GM21390 (cell line): ENCODE results near the gene SLC16A12.
"Not testable (repeated sequence)": the region's sequence is repeated elsewhere in the genome, so short reads cannot be mapped to it uniquely, and the experiment has no call there.

Experiments
- ATAC-seq: cut with Tn5 transposase; IDR thresholded peaks from one replicate; pipeline ENCODE4 v1.9.1; 2021; ENCODE audit not compliant: unreplicated experiment

The SLC16A12 gene

GRCh38 chr10:89548673-89549072 is 13.3 kb upstream of the SLC16A12 start:
- ATAC-seq: no peak

GRCh38 chr10:89547853-89548513 is 12.6 kb upstream of the SLC16A12 start:
- no peak for ATAC-seq

GRCh38 chr10:89546651-89547050 is 11.3 kb upstream of the SLC16A12 start:
- not testable (repeated sequence) for ATAC-seq

- ATAC-seq: no peak
These were observed 8.4 kb upstream of the SLC16A12 start for GRCh38 chr10:89543841-89544240.

- ATAC-seq: no peak
These were observed 5.1 kb upstream of the SLC16A12 start for GRCh38 chr10:89540420-89540949.

- ATAC-seq: no peak
These were observed 2.0 kb upstream of the SLC16A12 start for GRCh38 chr10:89537364-89537763.

GRCh38 chr10:89536013-89536354 is 590 bp upstream of the SLC16A12 start:
- no peak for ATAC-seq

GRCh38 chr10:89534826-89535166 is 598 bp downstream of the SLC16A12 start:
- no peak for ATAC-seq

GRCh38 chr10:89532476-89532875 is 2.9 kb downstream of the SLC16A12 start:
- ATAC-seq: no peak

GRCh38 chr10:89531359-89531758 is 4.0 kb downstream of the SLC16A12 start:
- no peak for ATAC-seq

- not testable (repeated sequence) for ATAC-seq
These were observed 5.7 kb downstream of the SLC16A12 start for GRCh38 chr10:89529711-89530110.

- ATAC-seq: no peak
These were observed 9.0 kb downstream of the SLC16A12 start for GRCh38 chr10:89526358-89526757.

- no peak for ATAC-seq
These were observed 9.8 kb downstream of the SLC16A12 start for GRCh38 chr10:89525556-89525955.

- ATAC-seq: no peak
These were observed 11.1 kb downstream of the SLC16A12 start for GRCh38 chr10:89524279-89524678.

GRCh38 chr10:89523274-89523673 is 12.1 kb downstream of the SLC16A12 start:
- ATAC-seq: no peak

GRCh38 chr10:89522463-89522862 is 12.9 kb downstream of the SLC16A12 start:
- ATAC-seq: no peak

GRCh38 chr10:89521368-89521767 is 14.0 kb downstream of the SLC16A12 start:
- ATAC-seq: no peak

GRCh38 chr10:89520706-89521105 is 14.7 kb downstream of the SLC16A12 start:
- ATAC-seq: no peak

GRCh38 chr10:89518876-89519842 is 16.2 kb downstream of the SLC16A12 start:
- ATAC-seq: no peak

- no peak for ATAC-seq
These were observed 17.3 kb downstream of the SLC16A12 start for GRCh38 chr10:89518108-89518507.

- ATAC-seq: no peak
These were observed 19.1 kb downstream of the SLC16A12 start for GRCh38 chr10:89516149-89516832.
